Measurements from ENCODE around the gene NTSR1. TPM values are rescaled to one million over a fixed set of nuclear protein-coding genes. Genes with fewer than 3 reads are reported as not detected.

NTSR1 gene
- total and polyA plus RNA-seq, 12 donors = 0.03 to 0.14 (median 0.11) TPM; not detected in 9

GRCh38 chr20:62726716-62727583 lies 18.3 kb downstream of the NTSR1 start:
- peak in 1 of 7 donors; percentile 0 for DNase-seq
- Histone ChIP-seq H3K36me3 (replicated peaks in 1 of 2) (no peaks in the 10 kb centered on the region), H3K4me1 (replicated peaks in 1 of 2) (no peaks in the 10 kb centered on the region), H3K4me3 (no peak overlapping the region), H3K27ac (no peak overlapping the region), H3K9me3 (replicated peaks in 1 of 3) (no peaks in the 10 kb centered on the region), H3K27me3 (peaks cover 17% of the 10 kb centered on the region)
- intact Hi-C loops (cut with DNase I) = no loop called here
- TF ChIP-seq POLR2A (IDR thresholded peaks at IDR 0.05) (no peak), CTCF (IDR thresholded peaks at IDR 0.05) (no peak)
- 75 to 87% (median 81%) methylated on average over 8 to 31 of the region's 31 CpGs for WGBS, 4 donors

GRCh38 chr20:62727584-62728027 lies 19.0 kb downstream of the NTSR1 start:
- intact Hi-C loops (cut with DNase I) = no loop called here
- Histone ChIP-seq H3K9me3 (replicated peaks in 1 of 3) (no peaks in the 10 kb centered on the region), H3K27me3 (peaks cover 14% of the 10 kb centered on the region), H3K4me1 (replicated peaks in 1 of 2) (no peaks in the 10 kb centered on the region), H3K36me3 (replicated peaks in 1 of 2) (no peaks in the 10 kb centered on the region), H3K27ac (no peak overlapping the region), H3K4me3 (no peak overlapping the region)
- TF ChIP-seq POLR2A (IDR thresholded peaks at IDR 0.05) = no peak
- TF ChIP-seq CTCF (IDR thresholded peaks at IDR 0.05) = no peak
- DNase-seq = no peak
- WGBS, 4 donors = 66 to 78% (median 74%) methylated on average over 10 to 15 of the region's 15 CpGs

- no peaks in the 10 kb centered on the region for H3K36me3 ChIP-seq (replicated peaks in 1 of 2)
- DNase-seq = no peak
- no peaks in the 10 kb centered on the region for H3K9me3 ChIP-seq (replicated peaks in 1 of 3)
- intact Hi-C loops (cut with DNase I) = no loop called here
- 54 to 75% (median 56%) methylated on average over 14 to 26 of the region's 26 CpGs for WGBS, 4 donors
- H3K4me1 ChIP-seq (replicated peaks in 1 of 2) = no peaks in the 10 kb centered on the region
- H3K27ac ChIP-seq = no peak overlapping the region
- H3K4me3 ChIP-seq = no peak overlapping the region
- peaks cover 14% of the 10 kb centered on the region for H3K27me3 ChIP-seq
- TF ChIP-seq CTCF (IDR thresholded peaks at IDR 0.05) = no peak
Observed at GRCh38 chr20:62728028-62728780, 19.6 kb downstream of the NTSR1 start.

GRCh38 chr20:62728781-62729300 lies 20.2 kb downstream of the NTSR1 start:
- no peak for DNase-seq
- Histone ChIP-seq H3K4me3 (no peak overlapping the region), H3K27me3 (peaks cover 14% of the 10 kb centered on the region), H3K36me3 (replicated peaks in 1 of 2) (no peaks in the 10 kb centered on the region), H3K9me3 (replicated peaks in 1 of 3) (no peaks in the 10 kb centered on the region), H3K4me1 (replicated peaks in 1 of 2) (no peaks in the 10 kb centered on the region), H3K27ac (no peak overlapping the region)
- intact Hi-C loops (cut with DNase I) = no loop called here
- 68 to 78% (median 78%) methylated on average over 8 to 9 of the region's 9 CpGs; no CpG with 5 or more reads in 1 of the 4 donors for WGBS, 4 donors
- TF ChIP-seq CTCF (IDR thresholded peaks at IDR 0.05) (no peak), POLR2A (IDR thresholded peaks at IDR 0.05) (no peak)
